Gastroesophageal sphincter (tissue), 3 donors: ENCODE results near the gene LGALS4.

Experiments
- EP300 ChIP-seq: sonication (generic); formaldehyde crosslinking; IDR thresholded peaks from one replicate; pipeline ENCODE4 v1.6.1; 2017; ENCODE audit warnings: antibody characterized with exemption, mild to moderate bottlenecking
- TF ChIP-seq, protein P1 (sequence below), 4 experiments: fragments of 200-600 bp in 2 of 4; fragments of 450-650 bp in 2 of 4; sonication (generic) in 1 of 4; IDR thresholded peaks; one replicate each; pipeline ENCODE4 v1.5.1; 2017 to 2019; ENCODE audit warnings: antibody characterized with exemption in 4 of 4, mild to moderate bottlenecking in 2 of 4, moderate library complexity in 2 of 4

DNA sequence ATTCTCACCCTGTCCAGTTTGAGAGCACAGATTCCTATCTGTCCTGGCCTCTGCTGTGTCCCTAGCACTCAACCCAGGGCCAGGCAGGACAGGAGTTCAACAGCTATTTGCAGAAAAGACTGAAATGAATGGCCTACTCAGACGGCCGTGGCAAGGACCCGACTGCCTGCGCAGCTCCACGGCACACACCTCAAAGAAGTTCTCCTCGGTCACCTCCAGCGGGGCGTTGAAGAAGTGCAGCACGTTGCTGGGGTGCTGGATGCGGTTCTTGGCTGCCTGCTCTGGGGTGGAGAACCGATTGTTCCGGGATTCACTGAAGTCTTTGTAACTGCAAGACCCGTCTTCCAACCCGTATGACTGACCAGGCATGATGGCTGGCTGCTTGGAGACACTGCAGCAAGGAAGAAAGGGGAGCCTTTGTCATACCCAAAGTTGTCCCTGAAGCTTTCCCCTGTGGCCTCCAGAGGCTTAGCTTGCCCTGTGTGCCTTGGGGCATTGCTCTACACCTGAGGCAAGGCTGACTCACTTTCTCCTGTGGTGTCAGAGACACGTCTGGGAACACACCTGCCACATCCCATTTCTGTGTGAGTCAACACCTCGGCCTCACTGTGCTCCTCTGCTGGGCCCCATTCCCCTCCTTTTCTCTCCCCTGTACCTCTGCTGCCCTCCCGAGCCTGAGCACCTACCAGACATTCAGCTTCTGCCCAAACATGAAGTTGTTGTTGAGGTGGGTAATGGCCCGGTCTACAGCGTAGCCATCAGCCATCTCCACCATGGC, 25.7 kb upstream of the LGALS4 start:
- TF ChIP-seq, protein P1, sequence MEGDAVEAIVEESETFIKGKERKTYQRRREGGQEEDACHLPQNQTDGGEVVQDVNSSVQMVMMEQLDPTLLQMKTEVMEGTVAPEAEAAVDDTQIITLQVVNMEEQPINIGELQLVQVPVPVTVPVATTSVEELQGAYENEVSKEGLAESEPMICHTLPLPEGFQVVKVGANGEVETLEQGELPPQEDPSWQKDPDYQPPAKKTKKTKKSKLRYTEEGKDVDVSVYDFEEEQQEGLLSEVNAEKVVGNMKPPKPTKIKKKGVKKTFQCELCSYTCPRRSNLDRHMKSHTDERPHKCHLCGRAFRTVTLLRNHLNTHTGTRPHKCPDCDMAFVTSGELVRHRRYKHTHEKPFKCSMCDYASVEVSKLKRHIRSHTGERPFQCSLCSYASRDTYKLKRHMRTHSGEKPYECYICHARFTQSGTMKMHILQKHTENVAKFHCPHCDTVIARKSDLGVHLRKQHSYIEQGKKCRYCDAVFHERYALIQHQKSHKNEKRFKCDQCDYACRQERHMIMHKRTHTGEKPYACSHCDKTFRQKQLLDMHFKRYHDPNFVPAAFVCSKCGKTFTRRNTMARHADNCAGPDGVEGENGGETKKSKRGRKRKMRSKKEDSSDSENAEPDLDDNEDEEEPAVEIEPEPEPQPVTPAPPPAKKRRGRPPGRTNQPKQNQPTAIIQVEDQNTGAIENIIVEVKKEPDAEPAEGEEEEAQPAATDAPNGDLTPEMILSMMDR (IDR thresholded peaks at IDR 0.05) = no peak
- TF ChIP-seq EP300 = no peak
